ENCODE data around the gene SLC16A6.
"Not testable (repeated sequence)": the region's sequence is repeated elsewhere in the genome, so short reads cannot be mapped to it uniquely, and the experiment has no call there.

The SLC16A6 gene

DNA sequence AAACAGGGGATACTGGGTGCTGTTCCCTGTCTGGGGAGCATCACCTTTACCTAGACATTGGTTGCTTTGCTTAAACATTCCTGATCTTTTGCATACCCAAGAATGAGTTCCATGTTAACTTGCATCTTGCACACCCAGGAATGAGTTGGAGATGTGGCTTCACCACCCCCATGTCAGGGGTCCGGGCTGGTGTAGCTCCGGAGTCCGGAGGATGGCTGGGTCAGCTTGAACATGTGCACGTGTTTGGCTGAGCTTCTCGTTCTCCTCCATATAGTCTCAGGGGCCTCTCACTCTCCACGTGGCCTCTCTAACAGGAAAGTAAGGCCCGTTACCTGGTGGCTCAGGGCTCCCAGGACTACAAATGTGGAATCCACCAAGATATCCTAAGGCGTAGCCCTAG, 61.3 kb downstream of the SLC16A6 start:
- peak overlapping the region; percentile 51 for H3K27ac ChIP-seq
- no peak for TF ChIP-seq ZFX (IDR thresholded peaks at IDR 0.05)
- TF ChIP-seq, protein P1, sequence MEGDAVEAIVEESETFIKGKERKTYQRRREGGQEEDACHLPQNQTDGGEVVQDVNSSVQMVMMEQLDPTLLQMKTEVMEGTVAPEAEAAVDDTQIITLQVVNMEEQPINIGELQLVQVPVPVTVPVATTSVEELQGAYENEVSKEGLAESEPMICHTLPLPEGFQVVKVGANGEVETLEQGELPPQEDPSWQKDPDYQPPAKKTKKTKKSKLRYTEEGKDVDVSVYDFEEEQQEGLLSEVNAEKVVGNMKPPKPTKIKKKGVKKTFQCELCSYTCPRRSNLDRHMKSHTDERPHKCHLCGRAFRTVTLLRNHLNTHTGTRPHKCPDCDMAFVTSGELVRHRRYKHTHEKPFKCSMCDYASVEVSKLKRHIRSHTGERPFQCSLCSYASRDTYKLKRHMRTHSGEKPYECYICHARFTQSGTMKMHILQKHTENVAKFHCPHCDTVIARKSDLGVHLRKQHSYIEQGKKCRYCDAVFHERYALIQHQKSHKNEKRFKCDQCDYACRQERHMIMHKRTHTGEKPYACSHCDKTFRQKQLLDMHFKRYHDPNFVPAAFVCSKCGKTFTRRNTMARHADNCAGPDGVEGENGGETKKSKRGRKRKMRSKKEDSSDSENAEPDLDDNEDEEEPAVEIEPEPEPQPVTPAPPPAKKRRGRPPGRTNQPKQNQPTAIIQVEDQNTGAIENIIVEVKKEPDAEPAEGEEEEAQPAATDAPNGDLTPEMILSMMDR (conservative IDR thresholded peaks at IDR 0.05): no peak

DNA sequence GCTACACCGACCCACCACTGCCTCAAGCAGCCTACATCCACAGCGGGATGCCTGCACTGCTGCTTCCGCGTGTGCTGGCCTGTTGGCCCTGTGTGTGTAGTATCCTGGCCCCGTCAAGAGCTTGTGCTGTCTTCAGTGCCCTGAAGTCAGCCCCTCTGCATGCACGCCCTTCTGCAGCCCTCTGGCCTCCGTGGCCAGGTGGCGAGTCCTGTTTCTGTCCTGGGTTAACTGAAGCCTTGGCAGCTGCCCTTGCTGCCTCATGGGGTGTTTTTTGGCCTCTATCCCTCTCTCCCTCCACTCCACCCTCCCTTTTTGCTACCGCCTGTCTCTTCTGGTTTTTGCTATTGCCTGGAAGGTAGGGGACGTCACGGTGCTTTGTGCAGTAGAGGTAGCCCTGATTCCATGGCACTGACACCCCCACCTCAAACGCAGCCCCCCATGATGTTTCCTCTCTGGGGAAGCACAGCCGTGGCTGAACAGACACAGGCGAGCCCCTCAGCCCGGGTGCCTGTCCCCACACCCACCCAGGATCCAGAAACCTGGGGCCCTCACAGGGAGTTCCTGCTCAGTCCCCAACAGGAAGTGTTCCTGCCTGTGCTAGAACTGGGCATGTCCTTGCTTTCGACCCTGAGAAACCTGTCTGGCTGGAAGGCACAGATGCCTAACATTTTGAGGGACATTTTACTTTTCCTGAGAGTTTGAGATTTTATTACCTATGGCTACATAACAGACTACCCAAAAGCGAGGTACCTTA, 61.9 kb downstream of the SLC16A6 start:
- H3K27ac ChIP-seq: peak overlapping the region; percentile 51
- no peak for TF ChIP-seq ZFX (IDR thresholded peaks at IDR 0.05)
- TF ChIP-seq, protein P1 (conservative IDR thresholded peaks at IDR 0.05): no peak

GRCh38 chr17:68228039-68228680, 62.8 kb downstream of the SLC16A6 start:
- not testable (repeated sequence) for H3K27ac ChIP-seq

DNA sequence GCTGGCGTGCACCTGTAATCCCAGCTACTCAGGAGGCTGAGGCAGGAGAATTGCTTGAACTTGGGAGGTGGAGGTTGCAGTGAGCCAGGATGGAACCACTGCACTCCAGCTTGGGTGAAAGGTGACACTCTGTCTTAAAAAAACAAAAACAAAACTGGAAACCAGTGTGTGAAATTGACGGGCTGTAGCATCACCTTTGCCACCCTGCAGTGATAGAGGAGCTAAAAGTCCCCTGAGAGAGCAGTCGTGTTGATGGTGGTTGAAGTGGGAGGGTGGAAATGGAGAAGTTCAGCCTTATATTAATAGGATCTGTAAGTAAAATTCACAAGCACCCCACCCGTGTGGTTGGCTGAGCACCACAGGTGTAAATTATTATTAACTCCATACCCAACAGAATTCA, 65.9 kb downstream of the SLC16A6 start:
- not testable (repeated sequence) for H3K27ac ChIP-seq

DNA sequence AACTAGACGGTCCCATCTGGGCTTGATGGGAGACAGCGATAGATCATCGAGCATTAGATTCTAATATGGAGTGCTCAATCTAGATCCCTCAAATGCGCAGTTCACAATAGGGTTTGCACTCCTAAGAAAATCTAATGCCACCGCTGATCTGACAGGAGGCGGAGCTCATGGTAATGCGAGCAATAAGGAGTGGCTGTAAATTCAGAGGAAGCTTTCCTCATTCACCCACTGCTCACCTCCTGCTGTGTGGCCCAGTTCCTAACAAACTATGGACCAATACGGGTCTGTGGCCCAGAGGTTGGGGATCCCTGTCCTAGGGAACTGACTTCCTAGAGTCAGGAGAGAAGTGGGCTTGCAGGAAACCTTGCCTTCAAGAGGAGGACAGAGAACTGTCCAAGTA, 68.3 kb downstream of the SLC16A6 start:
- TF ChIP-seq, protein P1 (conservative IDR thresholded peaks at IDR 0.05): no peak
- no peak for TF ChIP-seq ZFX (IDR thresholded peaks at IDR 0.05)
- H3K27ac ChIP-seq: no peak overlapping the region

- H3K27ac ChIP-seq: no peak overlapping the region
- TF ChIP-seq ZFX (IDR thresholded peaks at IDR 0.05): no peak
- TF ChIP-seq, protein P1 (conservative IDR thresholded peaks at IDR 0.05): no peak
These were observed 69.1 kb downstream of the SLC16A6 start for GRCh38 chr17:68221786-68222185.

- H3K27ac ChIP-seq: not testable (repeated sequence)
These were observed 70.1 kb downstream of the SLC16A6 start for GRCh38 chr17:68220786-68221185.

GRCh38 chr17:68220186-68220585, 70.7 kb downstream of the SLC16A6 start:
- not testable (repeated sequence) for H3K27ac ChIP-seq

- not testable (repeated sequence) for H3K27ac ChIP-seq
These were observed 71.5 kb downstream of the SLC16A6 start for GRCh38 chr17:68219429-68219828.

All from C4-2B (cell line).